Peyer's patch (tissue), 4 donors: ENCODE results near the gene CDK18.

ENCODE experiments used
- CTCF ChIP-seq, 6 experiments: fragments of 450-650 bp in 4 of 6; fragments of 200-600 bp in 2 of 6; sonication (generic) in 1 of 6; IDR thresholded peaks; one replicate each; pipeline ENCODE4 v1.5.1; 2017 to 2019; ENCODE audit warnings: antibody characterized with exemption in 6 of 6, mild to moderate bottlenecking in 3 of 6, moderate library complexity in 1 of 6
- POLR2A ChIP-seq, 2 donors: fragments of 450-650 bp; IDR thresholded peaks; one replicate each; pipeline ENCODE4 v1.5.1; 2017; ENCODE audit warnings: antibody characterized with exemption in 2 of 2, mild to moderate bottlenecking in 2 of 2, moderate library complexity in 2 of 2

- no peak for TF ChIP-seq CTCF (IDR thresholded peaks at IDR 0.05)
- no peak for TF ChIP-seq POLR2A (IDR thresholded peaks at IDR 0.05)
Observed at GRCh38 chr1:205531191-205532025, 26.9 kb downstream of the CDK18 start.
